GM19035 (cell line): ENCODE measurements around the gene CLASP1.
"Not testable (repeated sequence)": the region's sequence is repeated elsewhere in the genome, so short reads cannot be mapped to it uniquely, and the experiment has no call there.

Experiments
- ATAC-seq: cut with Tn5 transposase; IDR thresholded peaks from one replicate; pipeline ENCODE4 v1.9.1; 2021; ENCODE audit not compliant: unreplicated experiment

Gene CLASP1

GRCh38 chr2:121438290-121438689, 211.0 kb downstream of the CLASP1 start:
- ATAC-seq = not testable (repeated sequence)

DNA sequence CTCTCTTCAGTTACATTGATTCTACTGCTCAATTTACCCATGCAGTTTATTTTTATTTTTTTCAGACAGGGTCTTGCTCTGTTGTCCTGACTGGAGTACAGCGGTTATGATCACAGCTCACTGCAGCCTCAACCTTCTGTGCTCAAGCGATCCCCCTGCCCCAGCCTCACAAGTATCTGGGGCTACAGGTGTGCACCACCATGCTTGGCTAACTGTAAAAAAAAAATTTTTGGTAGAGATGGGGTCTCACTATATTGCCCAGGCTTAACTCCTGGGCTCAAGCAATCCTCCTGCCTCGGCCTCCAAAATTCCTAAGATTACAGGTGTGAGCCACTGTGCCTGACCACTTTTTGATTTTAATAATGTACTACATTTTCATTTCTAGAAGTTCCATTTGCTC, 212.3 kb downstream of the CLASP1 start:
- no peak for ATAC-seq

GRCh38 chr2:121435790-121436189, 213.5 kb downstream of the CLASP1 start:
- ATAC-seq = no peak

DNA sequence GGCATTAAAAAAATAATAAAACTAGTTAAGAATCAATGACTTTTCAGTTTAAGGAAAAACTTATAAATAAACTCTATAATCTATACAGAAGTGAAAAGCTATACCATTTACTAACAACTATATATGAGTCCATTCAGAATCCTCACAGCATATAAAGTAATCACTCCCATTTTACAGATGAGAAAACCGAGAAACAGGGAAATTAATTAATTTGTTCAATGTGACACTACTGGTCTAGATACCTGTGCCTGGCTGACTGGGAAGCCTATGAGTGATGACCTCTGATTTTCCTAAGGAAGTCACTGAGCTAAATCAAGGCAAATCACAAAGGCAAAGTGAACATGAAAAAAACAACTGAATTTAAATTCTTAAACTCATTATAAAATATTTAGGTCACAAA, 218.0 kb downstream of the CLASP1 start:
- ATAC-seq = no peak

DNA sequence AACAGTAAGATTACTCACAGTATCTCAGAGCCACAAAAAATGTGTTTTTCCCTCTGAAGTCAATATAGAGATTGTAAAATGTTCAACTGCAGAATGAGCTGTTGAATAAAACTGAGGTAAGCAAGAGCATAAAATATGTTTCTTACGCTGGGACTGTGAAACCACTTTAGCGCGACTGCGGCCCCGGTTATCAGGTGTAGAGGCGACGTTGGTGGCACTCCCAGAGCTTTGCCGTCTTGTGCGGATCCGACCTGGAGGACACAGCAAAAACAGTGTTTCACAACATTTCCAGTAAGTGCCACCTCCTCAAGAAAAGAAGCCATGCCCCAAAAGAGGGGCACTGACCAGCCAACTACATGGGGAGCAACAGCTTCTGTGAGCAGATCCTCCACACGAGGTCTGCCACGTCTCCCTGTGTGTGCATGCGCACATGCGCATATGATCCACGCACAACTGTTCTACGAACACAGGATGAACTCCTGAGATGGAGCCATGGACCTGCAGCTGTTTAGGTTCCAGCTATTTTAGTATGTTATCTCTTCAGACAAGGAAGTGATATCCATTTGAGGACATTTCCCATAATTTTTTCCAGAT, 219.2 kb downstream of the CLASP1 start:
- ATAC-seq = no peak

DNA sequence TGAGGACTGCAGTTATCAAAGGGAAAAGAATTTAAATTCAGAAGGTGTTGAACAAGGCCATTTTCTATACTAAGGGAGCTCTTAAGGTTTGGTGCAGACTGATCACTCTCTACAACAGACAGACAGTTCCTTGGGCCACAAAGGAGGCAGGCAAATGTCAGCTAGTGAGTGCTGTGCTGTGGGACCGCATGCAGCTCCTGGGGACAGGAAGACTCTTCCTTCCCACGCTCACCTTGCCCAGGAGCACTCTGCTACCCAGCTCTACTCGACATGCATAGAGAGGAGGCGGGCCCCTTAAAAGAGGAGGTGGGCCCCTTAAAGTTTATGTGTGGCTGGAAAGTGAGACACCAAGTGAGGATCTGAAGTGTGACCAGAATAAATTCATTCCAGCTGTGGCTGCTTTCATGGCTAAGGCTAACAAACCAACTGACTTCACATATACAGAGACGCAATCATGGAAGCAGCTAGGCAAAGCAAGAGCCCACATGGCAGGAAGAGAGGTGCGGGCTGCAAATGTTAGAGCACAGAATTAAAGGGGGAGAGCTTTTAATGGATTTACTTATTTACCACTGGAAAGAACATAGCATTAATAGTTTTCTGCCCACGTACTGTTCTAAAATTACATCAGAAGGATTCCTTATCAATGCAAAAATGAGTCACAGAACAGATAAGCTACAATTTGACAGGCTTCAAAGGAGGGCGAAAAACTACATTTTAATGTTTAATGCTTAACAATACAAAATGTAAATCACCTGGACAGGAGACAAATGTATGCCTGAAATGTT, 220.0 kb downstream of the CLASP1 start:
- no peak for ATAC-seq

GRCh38 chr2:121427187-121427689, 222.0 kb downstream of the CLASP1 start:
- ATAC-seq = no peak

DNA sequence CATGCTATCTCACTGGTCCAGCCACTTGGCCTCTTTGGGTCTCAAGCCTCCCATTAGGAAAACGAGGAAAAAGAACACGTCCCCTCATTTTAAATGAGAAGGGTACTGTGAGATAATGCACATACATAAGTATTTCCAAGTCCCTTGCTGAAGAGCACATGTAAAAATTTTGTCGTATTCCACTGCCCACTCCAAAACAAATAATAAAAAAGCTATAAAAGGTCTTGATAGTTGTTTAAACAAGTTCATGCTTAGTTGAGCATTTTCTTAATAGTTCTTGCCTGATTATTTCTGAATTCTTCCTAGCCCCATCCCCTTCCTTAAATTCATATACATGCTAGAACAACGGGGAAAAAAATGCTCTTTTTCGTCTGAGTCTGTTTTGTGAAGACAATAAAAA, 228.8 kb downstream of the CLASP1 start:
- no peak for ATAC-seq

GRCh38 chr2:121419081-121419699, 230.1 kb downstream of the CLASP1 start:
- no peak for ATAC-seq

DNA sequence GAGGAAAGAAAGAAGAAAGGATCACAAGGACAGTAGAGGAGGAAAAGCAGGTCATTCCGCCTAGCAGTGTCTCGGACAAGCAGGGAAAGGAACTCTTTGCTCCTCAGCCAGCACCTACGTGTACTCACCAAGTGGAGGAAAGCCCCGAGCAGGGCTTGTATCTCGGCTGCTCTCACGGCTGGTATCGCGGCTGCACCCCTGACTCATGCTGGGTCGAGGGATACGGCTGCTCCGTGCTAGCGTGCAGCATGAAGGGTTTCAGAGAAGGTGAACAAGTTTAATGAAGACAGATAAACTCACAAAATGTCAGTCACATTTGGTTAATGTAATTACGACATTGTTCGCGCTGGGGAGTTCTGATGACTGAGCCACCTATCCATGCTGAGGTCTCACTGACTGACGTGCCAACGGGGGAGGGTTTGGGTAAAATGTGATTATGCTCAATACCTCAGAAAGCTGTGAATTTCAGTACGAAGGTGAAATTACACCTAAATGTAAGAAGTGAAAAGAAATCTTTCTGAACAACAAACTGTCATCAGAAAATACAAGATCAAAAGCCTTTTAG, 230.7 kb downstream of the CLASP1 start:
- ATAC-seq = no peak

GRCh38 chr2:121417826-121418225, 231.4 kb downstream of the CLASP1 start:
- ATAC-seq = no peak

GRCh38 chr2:121415727-121416126, 233.5 kb downstream of the CLASP1 start:
- ATAC-seq = no peak

DNA sequence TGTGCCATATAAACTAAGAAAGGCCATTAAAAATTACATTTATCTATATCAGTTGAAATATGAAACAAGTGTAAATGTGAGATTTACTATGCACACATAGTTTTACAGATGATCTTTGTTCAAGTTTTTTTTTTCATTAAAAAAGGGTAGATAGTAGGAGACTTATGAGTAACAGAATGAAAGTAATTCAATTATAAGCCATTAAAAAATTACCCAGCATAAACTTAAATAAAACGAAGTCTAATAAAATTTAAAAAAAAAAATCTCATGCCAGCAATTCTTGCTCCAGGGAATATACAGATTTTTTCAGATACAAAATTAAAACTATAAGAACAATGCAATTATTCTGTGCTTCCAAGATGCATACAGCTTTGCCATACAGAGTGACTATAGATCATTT, 236.9 kb downstream of the CLASP1 start:
- ATAC-seq = no peak

DNA sequence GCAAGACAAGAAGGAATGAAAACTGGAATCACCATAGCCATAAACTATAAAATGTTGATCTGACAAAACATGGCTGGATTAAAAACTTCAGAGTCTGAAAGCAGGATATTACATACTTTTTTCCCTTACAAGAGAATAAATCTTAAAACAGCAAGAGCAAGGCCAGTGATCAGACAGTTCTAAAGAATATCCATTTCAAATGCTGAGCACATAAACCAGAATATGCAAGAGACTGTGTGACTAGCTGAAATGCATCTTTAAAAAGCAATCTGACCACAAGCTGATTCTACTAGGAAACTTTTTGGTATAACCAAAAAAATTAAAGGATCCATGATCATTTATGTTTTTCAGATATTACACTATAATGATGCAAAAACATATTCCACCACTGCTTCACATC, 239.3 kb downstream of the CLASP1 start:
- ATAC-seq = no peak

GRCh38 chr2:121409388-121409787, 239.9 kb downstream of the CLASP1 start:
- no peak for ATAC-seq

- no peak for ATAC-seq
Measured at GRCh38 chr2:121408641-121409040, 240.6 kb downstream of the CLASP1 start.

GRCh38 chr2:121405233-121405632, 244.0 kb downstream of the CLASP1 start:
- ATAC-seq = no peak

- no peak for ATAC-seq
Measured at GRCh38 chr2:121400201-121400600, 249.1 kb downstream of the CLASP1 start.

DNA sequence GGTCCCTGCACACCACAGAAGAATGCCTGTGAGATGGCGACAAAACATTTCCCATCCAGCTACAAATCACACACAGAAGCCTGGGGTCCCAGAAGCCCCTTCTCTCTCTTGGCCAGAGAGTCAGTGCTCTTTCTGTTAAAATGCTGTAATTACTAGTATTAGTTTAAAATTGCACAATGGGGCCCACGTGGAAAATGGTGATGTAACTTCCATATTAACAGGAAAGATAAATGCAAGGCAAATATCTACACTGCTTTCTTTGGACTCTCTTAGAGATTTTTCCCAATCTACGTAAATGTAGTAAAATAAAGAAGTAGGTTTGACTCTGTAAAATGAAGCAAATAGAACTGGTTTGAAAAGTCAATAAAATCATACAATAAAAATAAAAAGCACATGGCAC, 250.4 kb downstream of the CLASP1 start:
- ATAC-seq = no peak

GRCh38 chr2:121390082-121390692, 259.1 kb downstream of the CLASP1 start:
- no peak for ATAC-seq

DNA sequence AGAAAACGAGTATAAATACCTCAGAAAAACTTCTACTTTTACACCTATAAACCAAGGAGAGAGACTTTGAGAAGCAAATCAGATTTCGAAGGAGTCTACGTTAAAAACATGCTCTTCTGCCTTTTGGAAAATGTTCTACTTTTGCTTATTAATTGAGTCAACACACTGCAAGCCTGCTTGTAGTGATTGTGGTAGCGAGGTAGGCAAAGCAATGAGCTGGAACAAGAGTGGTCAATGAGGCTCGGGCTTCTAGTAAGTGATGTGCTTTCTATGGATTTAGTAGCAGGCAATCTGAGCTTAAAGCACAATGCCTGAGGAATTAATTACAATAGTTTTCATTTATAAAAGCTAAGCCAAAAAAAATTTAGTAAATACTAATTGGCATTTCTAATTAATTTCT, 260.9 kb downstream of the CLASP1 start:
- no peak for ATAC-seq
